Occipital lobe (tissue), 3 donors: ENCODE data around the gene RADIL. TPM values are rescaled to one million over a fixed set of nuclear protein-coding genes. Genes with fewer than 3 reads are reported as not detected.

Experiments
- DNase-seq: peaks from one replicate; lab custom pipeline; 2025; lab: John Stamatoyannopoulos, UW
- small RNA-seq: library from RNA; depleted of rRNA; stranded (forward); fragments of <200 nt; gene quantifications from one replicate; pipeline ENCODE3, GENCODE V24; 2014
- total RNA-seq: library from RNA; depleted of rRNA; stranded (reverse); fragments of >200 nt; gene quantifications from one replicate; pipeline ENCODE4 v1.2.3, GENCODE V29; 2014

The RADIL gene
- total RNA-seq, 1 donor from 2014 or later, result 2.3 TPM

GRCh38 chr7:4758111-4758510, 125.4 kb downstream of the RADIL start:
- no peak for DNase-seq

- peak; percentile 18 for DNase-seq
These were observed 128.5 kb downstream of the RADIL start for GRCh38 chr7:4755045-4755444.

- no peak for DNase-seq
These were observed 129.0 kb downstream of the RADIL start for GRCh38 chr7:4754433-4755010.

- peak; percentile 64 for DNase-seq
These were observed 129.7 kb downstream of the RADIL start for GRCh38 chr7:4753598-4754432.

GRCh38 chr7:4751398-4751947, 132.0 kb downstream of the RADIL start:
- no peak for DNase-seq

- DNase-seq, result no peak
These were observed 133.7 kb downstream of the RADIL start for GRCh38 chr7:4749798-4750197.

- DNase-seq, result no peak
These were observed 134.2 kb downstream of the RADIL start for GRCh38 chr7:4749363-4749762.

Small RNA genes within 50 kb of the gene (small RNA-seq; reads per million reads assigned to genes)
- not detected for gene MIR4656
- gene RF00019, result not detected

Other genes starting within 250 kb of the RADIL start
- gene FOXK1, start 201.4 kb downstream of the RADIL start, total RNA-seq, result 19.8 TPM
- 14.7 TPM for gene AP5Z1, start 108.1 kb downstream of the RADIL start, total RNA-seq
- 0.94 TPM for gene PAPOLB, start 21.7 kb downstream of the RADIL start, total RNA-seq
- gene MMD2, start 75.5 kb upstream of the RADIL start, total RNA-seq, result 0.94 TPM
- 15.6 TPM for gene RBAK, start 162.1 kb upstream of the RADIL start, total RNA-seq